Skeletal muscle satellite cell (primary cell): ENCODE results near the gene EID3.
A peak's percentile ranks its signal among the peaks of the same experiment; 100 is the strongest.

Experiments used
- H3K27me3 ChIP-seq: 2 replicates; pipeline ENCODE4 v1.7.0; 2013; ENCODE audit warnings: low read length; ENCODE audit not compliant: control insufficient read depth, insufficient read depth
- H3K36me3 ChIP-seq: 2 replicates; pipeline ENCODE4 v1.7.0; 2013; ENCODE audit warnings: mild to moderate bottlenecking, control low read depth, low read length; ENCODE audit not compliant: insufficient read depth
- H3K4me1 ChIP-seq: 2 replicates; pipeline ENCODE4 v1.7.0; 2013; ENCODE audit warnings: low read length; ENCODE audit not compliant: control insufficient read depth, insufficient read depth
- H3K4me2 ChIP-seq: 2 replicates; pipeline ENCODE4 v1.7.0; 2013; ENCODE audit warnings: mild to moderate bottlenecking, low read length
- H3K4me3 ChIP-seq: 2 replicates; pipeline ENCODE4 v1.7.0; 2013; ENCODE audit warnings: low read length
- H3K9ac ChIP-seq: 2 replicates; pipeline ENCODE4 v1.7.0; 2013; ENCODE audit warnings: mild to moderate bottlenecking, low read depth, low read length, moderate library complexity
- H3K9me3 ChIP-seq: replicated peaks from 2 replicates; pipeline ENCODE4 v1.7.0; 2013; ENCODE audit warnings: mild to moderate bottlenecking, control low read depth, low read length

EID3 gene

GRCh38 chr12:104279164-104279563 is 24.4 kb upstream of the EID3 start:
- Histone ChIP-seq H3K36me3 (no peaks in the 10 kb centered on the region), H3K9ac (no peak overlapping the region), H3K9me3 (no peaks in the 10 kb centered on the region)

GRCh38 chr12:104280111-104280510 is 23.4 kb upstream of the EID3 start:
- Histone ChIP-seq H3K4me2 (peak overlapping the region; percentile 68), H3K4me3 (peak overlapping the region; percentile 35), H3K9ac (peak overlapping the region; percentile 66), H3K36me3 (no peaks in the 10 kb centered on the region), H3K4me1 (peaks cover 35% of the 10 kb centered on the region), H3K9me3 (no peaks in the 10 kb centered on the region), H3K27me3 (no peaks in the 10 kb centered on the region)

More at GRCh38 chr12:104279164-104279563, 24.4 kb upstream of the EID3 start:
- Histone ChIP-seq H3K4me3 (no peak overlapping the region), H3K4me2 (no peak overlapping the region), H3K27me3 (no peaks in the 10 kb centered on the region), H3K4me1 (peaks cover 34% of the 10 kb centered on the region)

GRCh38 chr12:104280717-104281458 is 22.7 kb upstream of the EID3 start:
- peaks cover 42% of the 10 kb centered on the region for H3K4me1 ChIP-seq
- H3K9ac ChIP-seq: peak overlapping the region; percentile 66
- H3K27me3 ChIP-seq: no peaks in the 10 kb centered on the region
- H3K4me3 ChIP-seq: peak overlapping the region; percentile 35
- H3K36me3 ChIP-seq: no peaks in the 10 kb centered on the region
- H3K4me2 ChIP-seq: peak overlapping the region; percentile 68
- H3K9me3 ChIP-seq: no peaks in the 10 kb centered on the region

GRCh38 chr12:104281636-104282035 is 21.9 kb upstream of the EID3 start:
- peak overlapping the region; percentile 1 for H3K9ac ChIP-seq
- H3K4me2 ChIP-seq: no peak overlapping the region
- H3K9me3 ChIP-seq: no peaks in the 10 kb centered on the region
- no peaks in the 10 kb centered on the region for H3K27me3 ChIP-seq
- no peaks in the 10 kb centered on the region for H3K36me3 ChIP-seq
- peaks cover 50% of the 10 kb centered on the region for H3K4me1 ChIP-seq
- no peak overlapping the region for H3K4me3 ChIP-seq

GRCh38 chr12:104282109-104282508 is 21.4 kb upstream of the EID3 start:
- no peaks in the 10 kb centered on the region for H3K27me3 ChIP-seq
- H3K36me3 ChIP-seq: no peaks in the 10 kb centered on the region
- no peak overlapping the region for H3K4me3 ChIP-seq
- peaks cover 50% of the 10 kb centered on the region for H3K4me1 ChIP-seq
- H3K4me2 ChIP-seq: no peak overlapping the region
- H3K9me3 ChIP-seq: no peaks in the 10 kb centered on the region
- peak overlapping the region; percentile 1 for H3K9ac ChIP-seq

- Histone ChIP-seq H3K36me3 (peaks cover 15% of the 10 kb centered on the region), H3K9ac (peak overlapping the region; percentile 95), H3K4me3 (peak overlapping the region; percentile 81), H3K9me3 (no peaks in the 10 kb centered on the region), H3K4me2 (peak overlapping the region; percentile 87), H3K27me3 (no peaks in the 10 kb centered on the region), H3K4me1 (peaks cover 32% of the 10 kb centered on the region)
These were observed 17.6 kb upstream of the EID3 start for GRCh38 chr12:104285740-104286515.

GRCh38 chr12:104286516-104287482 is 16.7 kb upstream of the EID3 start:
- Histone ChIP-seq H3K27me3 (no peaks in the 10 kb centered on the region), H3K4me2 (peak overlapping the region; percentile 87), H3K4me3 (peak overlapping the region; percentile 81), H3K4me1 (peaks cover 26% of the 10 kb centered on the region), H3K9ac (peak overlapping the region; percentile 95), H3K9me3 (no peaks in the 10 kb centered on the region), H3K36me3 (peaks cover 18% of the 10 kb centered on the region)

GRCh38 chr12:104288635-104289274 is 14.8 kb upstream of the EID3 start:
- peaks cover 31% of the 10 kb centered on the region for H3K4me1 ChIP-seq
- peaks cover 35% of the 10 kb centered on the region for H3K36me3 ChIP-seq

GRCh38 chr12:104290320-104290719 is 13.2 kb upstream of the EID3 start:
- Histone ChIP-seq H3K4me1 (peaks cover 37% of the 10 kb centered on the region), H3K36me3 (peaks cover 47% of the 10 kb centered on the region), H3K9me3 (no peaks in the 10 kb centered on the region), H3K9ac (peak overlapping the region; percentile 95), H3K4me3 (peak overlapping the region; percentile 81), H3K4me2 (peak overlapping the region; percentile 87), H3K27me3 (no peaks in the 10 kb centered on the region)

More at GRCh38 chr12:104288635-104289274, 14.8 kb upstream of the EID3 start:
- Histone ChIP-seq H3K4me3 (peak overlapping the region; percentile 81), H3K27me3 (no peaks in the 10 kb centered on the region), H3K9ac (peak overlapping the region; percentile 95), H3K9me3 (no peaks in the 10 kb centered on the region), H3K4me2 (peak overlapping the region; percentile 87)

GRCh38 chr12:104290855-104291254 is 12.7 kb upstream of the EID3 start:
- H3K4me2 ChIP-seq: peak overlapping the region; percentile 42
- peaks cover 37% of the 10 kb centered on the region for H3K4me1 ChIP-seq
- H3K4me3 ChIP-seq: no peak overlapping the region
- no peaks in the 10 kb centered on the region for H3K9me3 ChIP-seq
- H3K36me3 ChIP-seq: peaks cover 53% of the 10 kb centered on the region
- no peak overlapping the region for H3K9ac ChIP-seq
- H3K27me3 ChIP-seq: no peaks in the 10 kb centered on the region
